Raji (cell line): Measurements from ENCODE around the gene CAMTA1.

Experiments
- POLR2A ChIP-seq: IDR thresholded peaks from 2 replicates; pipeline ENCODE4 v1.6.1; 2011; ENCODE audit warnings: low read depth, low read length, control low read depth; ENCODE audit not compliant: insufficient read depth

CAMTA1 gene

GRCh38 chr1:7719468-7720094 is 934.3 kb downstream of the CAMTA1 start:
- no peak for TF ChIP-seq POLR2A

- no peak for TF ChIP-seq POLR2A
Observed at GRCh38 chr1:7721940-7722669, 936.9 kb downstream of the CAMTA1 start.

DNA sequence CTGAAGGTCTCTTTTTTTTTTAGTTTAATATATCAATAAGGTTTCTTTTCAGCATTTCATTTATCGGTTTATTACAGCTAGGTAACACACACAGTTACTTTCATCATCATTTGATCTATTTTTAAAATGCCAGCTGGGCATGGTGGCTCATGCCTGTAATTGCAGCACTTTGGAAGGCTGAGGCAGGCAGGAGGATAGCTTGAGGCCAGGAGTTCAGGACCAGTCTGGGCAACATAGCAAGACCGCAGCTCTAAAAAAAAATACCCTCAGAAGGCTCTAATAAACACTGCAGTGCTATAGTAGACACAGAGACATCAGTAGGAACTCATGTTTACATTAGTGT is 937.4 kb downstream of the CAMTA1 start:
- TF ChIP-seq POLR2A, result no peak

DNA sequence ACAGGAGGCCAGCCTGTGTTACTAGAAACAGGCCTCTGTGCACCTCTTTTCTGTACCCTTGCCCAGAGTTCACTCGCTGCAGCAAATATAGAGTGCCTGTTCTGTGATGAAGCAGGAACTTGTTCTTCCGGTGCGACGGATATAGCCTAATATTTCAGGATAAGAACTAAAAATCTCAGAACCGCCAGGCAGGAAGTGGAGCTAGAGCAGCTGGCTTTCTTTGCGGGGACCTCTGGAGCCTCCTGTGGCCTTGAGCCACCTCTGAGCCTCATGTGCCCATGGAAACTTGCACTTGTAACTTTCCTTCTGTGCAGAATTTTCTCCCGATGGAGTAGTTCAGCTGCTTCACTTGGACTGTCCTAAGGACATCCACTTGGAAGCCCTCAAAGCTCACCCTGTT is 941.4 kb downstream of the CAMTA1 start:
- TF ChIP-seq POLR2A, result no peak

GRCh38 chr1:7727809-7728471 is 942.7 kb downstream of the CAMTA1 start:
- TF ChIP-seq POLR2A, result no peak

GRCh38 chr1:7729761-7730160 is 944.5 kb downstream of the CAMTA1 start:
- TF ChIP-seq POLR2A, result no peak

- no peak for TF ChIP-seq POLR2A
Observed at GRCh38 chr1:7732331-7732730, 947.1 kb downstream of the CAMTA1 start.

- no peak for TF ChIP-seq POLR2A
Observed at GRCh38 chr1:7733276-7733675, 948.0 kb downstream of the CAMTA1 start.

DNA sequence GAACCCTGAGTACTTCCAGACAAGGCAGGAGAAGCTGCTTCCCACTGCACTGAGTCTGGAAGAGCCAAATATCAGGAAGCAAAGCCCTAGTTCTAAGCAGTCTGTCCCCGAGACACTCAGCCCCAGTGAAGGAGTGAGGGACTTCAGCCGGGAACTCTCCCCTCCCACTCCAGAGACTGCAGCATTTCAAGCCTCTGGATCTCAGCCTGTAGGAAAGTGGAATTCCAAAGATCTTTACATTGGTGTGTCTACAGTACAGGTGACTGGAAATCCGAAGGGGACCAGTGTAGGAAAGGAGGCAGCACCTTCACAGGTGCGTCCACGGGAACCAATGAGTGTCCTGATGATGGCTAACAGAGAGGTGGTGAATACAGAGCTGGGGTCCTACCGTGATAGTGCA is 952.8 kb downstream of the CAMTA1 start:
- no peak for TF ChIP-seq POLR2A

GRCh38 chr1:7743346-7743745 is 958.1 kb downstream of the CAMTA1 start:
- TF ChIP-seq POLR2A, result no peak

DNA sequence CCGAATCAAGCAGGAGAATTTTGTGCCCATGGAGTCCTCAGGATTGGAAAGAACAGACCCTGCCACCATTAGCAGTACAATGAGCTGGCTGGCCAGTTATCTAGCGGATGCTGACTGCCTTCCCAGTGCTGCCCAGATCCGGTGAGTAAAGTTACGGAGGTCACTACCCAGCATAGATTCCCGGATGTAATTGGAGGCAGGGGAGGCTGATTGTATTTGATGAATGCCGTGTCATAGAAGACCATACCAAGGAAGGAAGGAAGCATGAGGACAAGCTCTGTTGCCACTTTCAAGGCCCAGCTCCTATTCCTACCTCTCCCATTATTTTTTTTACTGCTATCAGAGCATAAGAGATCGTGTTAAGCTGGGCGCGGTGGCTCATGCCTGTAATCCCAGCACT is 959.6 kb downstream of the CAMTA1 start:
- TF ChIP-seq POLR2A, result no peak

- TF ChIP-seq POLR2A, result no peak
Observed at GRCh38 chr1:7745783-7746182, 960.5 kb downstream of the CAMTA1 start.

- no peak for TF ChIP-seq POLR2A
Observed at GRCh38 chr1:7747605-7748004, 962.4 kb downstream of the CAMTA1 start.

- no peak for TF ChIP-seq POLR2A
Observed at GRCh38 chr1:7749126-7749525, 963.9 kb downstream of the CAMTA1 start.

GRCh38 chr1:7751174-7751573 is 965.9 kb downstream of the CAMTA1 start:
- TF ChIP-seq POLR2A, result no peak
